ENCODE data around the gene ARSA.
"Not testable (repeated sequence)": the region's sequence is repeated elsewhere in the genome, so short reads cannot be mapped to it uniquely, and the experiment has no call there.

ARSA gene

GRCh38 chr22:50627642-50628542 is at the start of gene ARSA:
Gene ARSA, minus strand, starts transcription at chr22:50628152. Its CDS starts 373 bp downstream, at chr22:50627779.
- DNase-seq (ENCODE audit: low spot score) (peak; percentile 94), FAIRE-seq (peak; percentile 65)

GRCh38 chr22:50676661-50677492 is 48.9 kb upstream of the ARSA start:
- FAIRE-seq, result no peak

GRCh38 chr22:50676180-50676636 is 48.3 kb upstream of the ARSA start:
- FAIRE-seq (no peak), DNase-seq (ENCODE audit: low spot score) (no peak)

More at GRCh38 chr22:50676661-50677492, 48.9 kb upstream of the ARSA start:
- DNase-seq (ENCODE audit: low spot score), result peak; percentile 2

GRCh38 chr22:50675553-50676179 is 47.7 kb upstream of the ARSA start:
- peak; percentile 98 for FAIRE-seq

GRCh38 chr22:50674606-50675552 is 46.9 kb upstream of the ARSA start:
- no peak for FAIRE-seq
- peak; percentile 86 for DNase-seq (ENCODE audit: low spot score)

More at GRCh38 chr22:50675553-50676179, 47.7 kb upstream of the ARSA start:
- DNase-seq (ENCODE audit: low spot score), result no peak

- peak; percentile 45 for DNase-seq (ENCODE audit: low spot score)
- FAIRE-seq, result no peak
These were observed 46.2 kb upstream of the ARSA start for GRCh38 chr22:50674130-50674500.

- DNase-seq (ENCODE audit: low spot score) (peak; percentile 14), FAIRE-seq (no peak)
These were observed 45.5 kb upstream of the ARSA start for GRCh38 chr22:50673231-50674129.

GRCh38 chr22:50672471-50673230 is 44.7 kb upstream of the ARSA start, which contains the start of gene SHANK3:
Gene SHANK3, plus strand, starts transcription at chr22:50672823.
- FAIRE-seq, result no peak
- DNase-seq (ENCODE audit: low spot score), result peak; percentile 12

- DNase-seq (ENCODE audit: low spot score), result peak; percentile 5
- no peak for FAIRE-seq
These were observed 44.1 kb upstream of the ARSA start for GRCh38 chr22:50672041-50672440.

- DNase-seq (ENCODE audit: low spot score) (peak; percentile 17), FAIRE-seq (no peak)
These were observed 43.7 kb upstream of the ARSA start for GRCh38 chr22:50671641-50672040.

GRCh38 chr22:50670914-50671538 is 43.1 kb upstream of the ARSA start:
- DNase-seq (ENCODE audit: low spot score) (no peak), FAIRE-seq (no peak)

GRCh38 chr22:50670513-50670912 is 42.6 kb upstream of the ARSA start:
- DNase-seq (ENCODE audit: low spot score), result no peak
- FAIRE-seq, result no peak

- no peak for DNase-seq (ENCODE audit: low spot score)
- FAIRE-seq, result no peak
These were observed 37.8 kb upstream of the ARSA start for GRCh38 chr22:50665738-50666137.

- DNase-seq (ENCODE audit: low spot score) (no peak), FAIRE-seq (no peak)
These were observed 37.3 kb upstream of the ARSA start for GRCh38 chr22:50665212-50665611.

- DNase-seq (ENCODE audit: low spot score), result no peak
These were observed 32.4 kb upstream of the ARSA start for GRCh38 chr22:50660306-50660705.

GRCh38 chr22:50659711-50660110 is 31.8 kb upstream of the ARSA start:
- not testable (repeated sequence) for DNase-seq (ENCODE audit: low spot score); FAIRE-seq

More at GRCh38 chr22:50660306-50660705, 32.4 kb upstream of the ARSA start:
- no peak for FAIRE-seq

- DNase-seq (ENCODE audit: low spot score) (no peak), FAIRE-seq (no peak)
These were observed 30.0 kb upstream of the ARSA start for GRCh38 chr22:50657925-50658324.
